OCI-LY7 (cell line): Measurements from ENCODE around the gene STAP2. TPM values are rescaled to one million over a fixed set of nuclear protein-coding genes. Genes with fewer than 3 reads are reported as not detected.

ENCODE experiments used
- BruUV-seq: library from RNA; stranded (reverse); fragments of 400-500 nt; replicated peaks from 2 replicates; lab custom pipeline; 2021; lab: Mats Ljungman, UMichigan
- CTCF ChIA-PET: fragments of 300-600 bp; sonication (Branson Sonifier 250); formaldehyde crosslinking; loops from one replicate; lab custom pipeline; 2022; ENCODE audit warnings: antibody characterized with exemption; ENCODE audit not compliant: unreplicated experiment; lab: Charles Lee
- POLR2A ChIA-PET: fragments of 300-600 bp; sonication (Branson Sonifier 250); formaldehyde crosslinking; loops from one replicate; lab custom pipeline; 2022; ENCODE audit warnings: antibody characterized with exemption; lab: Charles Lee
- DNase-seq: peaks from one replicate; pipeline ENCODE4 v3.0.0-alpha.2; 2015; ENCODE audit warnings: low spot score
- H2AFZ ChIP-seq: fragments of 200-600 bp; sonication (generic), shearing (Covaris generic); 2 replicates; pipeline ENCODE4 v1.6.1; 2014; ENCODE audit warnings: mild to moderate bottlenecking, antibody characterized with exemption, low read length, moderate library complexity
- H3K27ac ChIP-seq: fragments of 200-600 bp; sonication (generic); 2 replicates; pipeline ENCODE4 v1.5.1; 2014; ENCODE audit warnings: mixed run types, low read depth, mild to moderate bottlenecking, moderate library complexity, low read length, inconsistent platforms; ENCODE audit not compliant: poor library complexity, severe bottlenecking
- H3K36me3 ChIP-seq: fragments of 200-600 bp; sonication (generic); 2 replicates; pipeline ENCODE4 v1.6.1; 2014; ENCODE audit warnings: mild to moderate bottlenecking, antibody characterized with exemption, low read length, moderate library complexity, mixed read lengths; ENCODE audit not compliant: insufficient read depth
- H3K4me1 ChIP-seq: fragments of 200-600 bp; sonication (generic); 2 replicates; pipeline ENCODE4 v1.5.1; 2014; ENCODE audit warnings: mild to moderate bottlenecking, low read length; ENCODE audit not compliant: insufficient read depth, poor library complexity, severe bottlenecking
- H3K4me2 ChIP-seq: fragments of 200-600 bp; sonication (generic); 2 replicates; pipeline ENCODE4 v1.6.1; 2014; ENCODE audit warnings: mild to moderate bottlenecking, low read length
- H3K4me3 ChIP-seq: fragments of 200-600 bp; sonication (generic); 2 replicates; pipeline ENCODE4 v1.5.1; 2014; ENCODE audit warnings: mild to moderate bottlenecking, low read depth, low read length; ENCODE audit not compliant: poor library complexity, severe bottlenecking
- H3K79me2 ChIP-seq: fragments of 200-600 bp; sonication (generic); 2 replicates; pipeline ENCODE4 v1.6.1; 2016; ENCODE audit warnings: low read depth, mild to moderate bottlenecking, low read length, moderate library complexity, mixed read lengths; ENCODE audit not compliant: insufficient read depth
- H3K9me2 ChIP-seq: fragments of 200-600 bp; sonication (generic); 2 replicates; pipeline ENCODE4 v1.6.1; 2016; ENCODE audit warnings: mild to moderate bottlenecking, low read length, mixed read lengths; ENCODE audit not compliant: insufficient read depth
- H3K9me3 ChIP-seq: fragments of 200-600 bp; sonication (generic); 2 replicates; pipeline ENCODE4 v1.6.1; 2014; ENCODE audit warnings: mild to moderate bottlenecking, mixed run types, low read length, mixed read lengths
- H4K20me1 ChIP-seq: fragments of 200-600 bp; sonication (generic); 2 replicates; pipeline ENCODE4 v1.6.1; 2014; ENCODE audit warnings: mild to moderate bottlenecking, antibody characterized with exemption, low read length, moderate library complexity, mixed read lengths; ENCODE audit not compliant: insufficient read depth
- EZH2phosphoT487 ChIP-seq: fragments of 200-600 bp; sonication (generic); IDR thresholded peaks from 2 replicates; pipeline ENCODE4 v1.6.1; 2018; ENCODE audit warnings: low read depth, borderline replicate concordance, mild to moderate bottlenecking, mixed run types, antibody characterized with exemption, low read length, moderate library complexity, mixed read lengths
- intact Hi-C: fragments of 100-400 bp; cut with micrococcal nuclease; formaldehyde crosslinking; loops from one replicate; pipeline ENCODE4 v1.10.0; 2022; ENCODE audit not compliant: unreplicated experiment
- total RNA-seq, 2 experiments: library from RNA; depleted of rRNA in 1 of 2; stranded (reverse); fragments of >200 nt in 1 of 2; shearing (Covaris generic) in 1 of 2; gene quantifications; 2 replicates each; pipeline ENCODE4 v1.2.3, GENCODE V29; 2014 to 2022
- TF ChIP-seq, protein P1 (sequence below): fragments of 200-600 bp; sonication (generic); conservative IDR thresholded peaks from 2 replicates; pipeline ENCODE4 v1.5.1; 2014; ENCODE audit warnings: mild to moderate bottlenecking, antibody characterized with exemption, low read length, moderate library complexity, mixed read lengths

The STAP2 gene
- total RNA-seq, 2 experiments from 2014 or later, result 1.2 to 1.3 TPM

DNA sequence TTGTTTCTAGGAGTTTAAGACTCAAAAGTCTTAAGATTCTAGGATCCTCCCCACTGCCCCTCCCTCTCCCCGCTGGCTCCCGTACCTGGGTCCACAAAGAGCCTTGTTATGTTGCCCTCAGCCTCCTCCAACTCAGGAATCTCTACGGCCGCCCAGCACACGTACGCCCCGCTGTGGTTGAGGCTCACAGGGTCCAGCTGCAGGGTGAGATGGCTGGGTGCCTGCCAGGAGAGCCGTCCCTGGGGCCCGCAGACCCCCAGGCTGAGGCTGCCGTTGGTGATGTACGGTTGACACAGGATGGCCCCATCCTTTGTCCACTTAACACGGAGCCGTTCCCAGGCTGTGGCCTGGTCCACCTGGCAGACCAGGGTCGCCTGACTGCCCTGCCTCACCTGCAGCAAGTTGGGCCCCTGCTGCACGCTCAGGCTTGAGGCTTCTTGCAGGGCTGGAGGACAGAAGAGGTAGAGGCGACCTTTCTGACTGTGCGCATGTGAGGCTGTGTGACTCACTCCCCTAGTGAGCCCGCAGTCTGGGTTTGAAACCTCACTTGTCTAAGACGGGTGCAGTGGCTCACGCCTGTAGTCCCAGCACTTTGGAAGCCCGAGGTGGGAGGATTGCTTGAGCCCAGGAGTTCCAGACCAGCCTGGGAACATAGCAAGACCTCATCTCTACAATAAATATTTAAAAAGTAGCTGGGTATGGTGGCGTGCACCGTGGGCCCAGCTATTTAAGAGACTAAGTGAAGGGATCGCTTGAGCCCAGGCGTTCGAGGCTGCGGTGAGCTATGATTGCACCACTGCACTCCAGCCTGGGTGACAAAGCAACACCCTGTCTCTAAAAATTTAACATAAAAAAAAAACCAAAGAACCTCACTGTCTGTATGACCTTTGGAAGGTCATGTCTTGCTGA lies 40.5 kb downstream of the STAP2 start:
- intact Hi-C loops, result no loop called here
- DNase-seq, result no peak
- no peak overlapping the region for H3K4me3 ChIP-seq
- no peak overlapping the region for H3K4me2 ChIP-seq
- H3K36me3 ChIP-seq, result no peaks in the 10 kb centered on the region
- H3K9me3 ChIP-seq, result no peaks in the 10 kb centered on the region
- H4K20me1 ChIP-seq, result no peaks in the 10 kb centered on the region
- no peak overlapping the region for H2AFZ ChIP-seq
- no peaks in the 10 kb centered on the region for H3K9me2 ChIP-seq
- no peaks in the 10 kb centered on the region for H3K79me2 ChIP-seq
- TF ChIP-seq, protein P1, sequence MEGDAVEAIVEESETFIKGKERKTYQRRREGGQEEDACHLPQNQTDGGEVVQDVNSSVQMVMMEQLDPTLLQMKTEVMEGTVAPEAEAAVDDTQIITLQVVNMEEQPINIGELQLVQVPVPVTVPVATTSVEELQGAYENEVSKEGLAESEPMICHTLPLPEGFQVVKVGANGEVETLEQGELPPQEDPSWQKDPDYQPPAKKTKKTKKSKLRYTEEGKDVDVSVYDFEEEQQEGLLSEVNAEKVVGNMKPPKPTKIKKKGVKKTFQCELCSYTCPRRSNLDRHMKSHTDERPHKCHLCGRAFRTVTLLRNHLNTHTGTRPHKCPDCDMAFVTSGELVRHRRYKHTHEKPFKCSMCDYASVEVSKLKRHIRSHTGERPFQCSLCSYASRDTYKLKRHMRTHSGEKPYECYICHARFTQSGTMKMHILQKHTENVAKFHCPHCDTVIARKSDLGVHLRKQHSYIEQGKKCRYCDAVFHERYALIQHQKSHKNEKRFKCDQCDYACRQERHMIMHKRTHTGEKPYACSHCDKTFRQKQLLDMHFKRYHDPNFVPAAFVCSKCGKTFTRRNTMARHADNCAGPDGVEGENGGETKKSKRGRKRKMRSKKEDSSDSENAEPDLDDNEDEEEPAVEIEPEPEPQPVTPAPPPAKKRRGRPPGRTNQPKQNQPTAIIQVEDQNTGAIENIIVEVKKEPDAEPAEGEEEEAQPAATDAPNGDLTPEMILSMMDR, result no peak
- TF ChIP-seq EZH2phosphoT487, result no peak
- POLR2A ChIA-PET, result no interaction called here
- CTCF ChIA-PET, result no interaction called here
- H3K4me1 ChIP-seq, result peaks cover 13% of the 10 kb centered on the region
- BruUV-seq, result no TSS peak
- no peak overlapping the region for H3K27ac ChIP-seq

- H3K79me2 ChIP-seq, result no peaks in the 10 kb centered on the region
- H3K4me2 ChIP-seq, result no peak overlapping the region
- H3K36me3 ChIP-seq, result no peaks in the 10 kb centered on the region
- TF ChIP-seq, protein P1, result no peak
- no peak for TF ChIP-seq EZH2phosphoT487
- intact Hi-C loops, result no loop called here
- H3K27ac ChIP-seq, result no peak overlapping the region
- no peaks in the 10 kb centered on the region for H3K9me3 ChIP-seq
- ChIA-PET CTCF (interaction anchor here (0.6 kb wide), 1 partner anchor 29 kb away, joined by 10 read pairs; no protein-coding TSS in a partner anchor), POLR2A (interaction anchor here (0.6 to 0.7 kb wide), 2 partner anchors 17 to 23 kb away, joined by 3 to 5 read pairs; no protein-coding TSS in a partner anchor)
- H3K9me2 ChIP-seq, result no peaks in the 10 kb centered on the region
- no peak overlapping the region for H3K4me3 ChIP-seq
- no TSS peak for BruUV-seq
- no peaks in the 10 kb centered on the region for H3K4me1 ChIP-seq
- no peak overlapping the region for H2AFZ ChIP-seq
- DNase-seq, result peak; percentile 50
- no peaks in the 10 kb centered on the region for H4K20me1 ChIP-seq
These were observed 42.5 kb downstream of the STAP2 start for GRCh38 chr19:4295972-4296771.
